Hematopoietic multipotent progenitor cell treated with erythropoietin and hydrocortisone succinate and interleukin-3 and kit ligand, for 17 days (in vitro differentiated cells): ENCODE measurements around the gene CCDC43.
"Not testable (repeated sequence)": the region's sequence is repeated elsewhere in the genome, so short reads cannot be mapped to it uniquely, and the experiment has no call there.

Source experiments
- DNase-seq: peaks from one replicate; pipeline ENCODE4 v3.0.0-alpha.2; 2015; ENCODE audit warnings: low spot score

The CCDC43 gene

GRCh38 chr17:44666006-44666405 lies 23.6 kb downstream of the CCDC43 start:
- DNase-seq = no peak

- no peak for DNase-seq
Observed at GRCh38 chr17:44664867-44665266, 24.7 kb downstream of the CCDC43 start.

DNA sequence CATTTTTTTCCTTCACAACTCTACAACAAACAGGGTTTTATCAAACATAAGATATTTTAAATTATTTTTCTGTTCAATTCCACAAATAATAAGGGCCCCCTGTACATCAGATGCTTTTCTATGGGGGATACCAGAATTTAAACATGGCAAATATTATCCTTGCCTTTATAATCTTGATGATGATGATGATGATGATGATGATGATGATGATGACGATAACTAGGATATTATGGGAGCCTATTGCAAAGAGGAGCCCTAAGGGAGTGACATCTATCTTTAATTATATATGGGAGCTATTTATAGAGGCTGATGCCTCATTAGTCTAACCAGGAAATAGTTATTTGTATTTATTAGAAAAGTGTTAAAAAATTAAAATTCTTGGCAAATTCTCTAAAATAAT lies 26.5 kb downstream of the CCDC43 start:
- no peak for DNase-seq

GRCh38 chr17:44661835-44662234 lies 27.7 kb downstream of the CCDC43 start:
- no peak for DNase-seq

DNA sequence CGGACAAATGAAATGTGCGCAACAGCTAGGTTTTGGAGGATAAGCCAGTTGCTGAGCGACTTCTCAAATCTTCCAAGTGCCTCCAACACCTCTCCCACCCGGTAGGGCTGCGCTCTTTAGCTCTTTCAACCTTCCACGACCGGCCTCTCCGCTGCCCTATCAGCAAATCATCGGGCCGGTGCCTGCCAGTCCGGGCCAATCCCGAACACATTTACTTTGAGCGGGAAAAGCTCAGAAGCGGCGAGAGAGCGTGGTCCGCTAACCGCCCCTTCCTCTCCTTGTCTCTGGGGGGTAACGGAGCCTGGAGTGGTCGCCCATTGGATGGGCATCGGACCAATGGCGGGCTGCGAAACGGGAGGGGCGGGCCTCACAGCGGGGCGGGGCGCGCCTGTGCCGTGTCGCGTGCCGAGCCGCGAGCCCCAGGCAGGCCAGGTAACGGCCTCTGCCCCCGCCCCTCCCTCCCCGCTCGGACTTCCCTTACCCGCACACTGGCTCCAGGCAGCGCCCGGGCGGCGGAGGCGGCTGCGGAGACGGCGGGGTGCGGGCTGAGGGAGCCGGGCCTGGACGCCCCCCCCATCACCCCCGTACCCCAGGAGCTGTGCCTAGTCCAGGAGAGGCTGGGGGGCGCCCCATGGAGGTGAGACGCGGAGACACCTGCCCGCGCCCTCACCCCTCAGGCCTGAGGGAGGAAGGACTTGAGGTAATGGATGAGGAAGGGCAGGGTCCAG lies 33.4 kb downstream of the CCDC43 start, which contains the start of gene MEIOC:
Gene MEIOC (plus strand): TSS at position 486 of the 728 bp plus-strand sequence. CDS start 146 bp downstream, at position 632.
- DNase-seq = no peak

GRCh38 chr17:44653954-44654353 lies 35.6 kb downstream of the CCDC43 start:
- no peak for DNase-seq

GRCh38 chr17:44653384-44653783 lies 36.2 kb downstream of the CCDC43 start:
- no peak for DNase-seq

DNA sequence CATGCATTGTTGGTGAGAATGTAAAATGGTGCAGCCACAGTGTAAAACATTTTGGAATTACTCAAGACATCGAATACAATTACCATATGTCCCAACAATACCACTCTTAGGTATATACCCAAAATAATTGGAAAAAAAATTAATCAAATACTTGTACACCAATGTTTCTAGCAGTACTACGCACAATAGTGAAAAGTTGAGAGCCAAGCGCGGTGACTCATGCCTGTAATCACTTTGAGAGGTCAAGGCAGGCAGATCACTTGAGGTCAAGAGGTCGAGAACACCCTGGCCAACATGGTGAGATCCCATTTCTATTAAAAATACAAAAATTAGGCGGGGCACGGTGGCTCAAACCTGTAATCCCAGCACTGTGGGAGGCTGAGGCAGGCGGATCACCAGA lies 36.8 kb downstream of the CCDC43 start:
- no peak for DNase-seq

DNA sequence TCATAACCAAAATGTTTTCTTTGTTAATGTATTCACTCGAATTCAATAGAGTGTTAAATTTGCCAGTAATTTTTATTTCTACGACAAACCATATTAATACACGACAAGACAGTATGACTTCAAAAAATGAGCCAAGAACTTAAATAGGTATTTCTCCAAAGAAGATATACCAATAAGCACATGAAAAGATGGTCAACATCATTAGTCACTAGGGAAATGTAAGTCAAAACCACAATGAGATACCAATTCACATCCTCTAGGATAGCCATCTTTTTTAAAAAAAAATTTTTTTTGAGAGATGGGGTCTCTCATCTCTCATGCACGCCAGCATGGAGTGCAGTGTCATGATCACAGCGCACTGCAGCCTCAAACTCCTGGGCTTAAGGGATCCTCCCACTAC lies 38.3 kb downstream of the CCDC43 start:
- DNase-seq = no peak

- no peak for DNase-seq
Observed at GRCh38 chr17:44648963-44649362, 40.6 kb downstream of the CCDC43 start.

GRCh38 chr17:44647736-44648135 lies 41.8 kb downstream of the CCDC43 start:
- no peak for DNase-seq

DNA sequence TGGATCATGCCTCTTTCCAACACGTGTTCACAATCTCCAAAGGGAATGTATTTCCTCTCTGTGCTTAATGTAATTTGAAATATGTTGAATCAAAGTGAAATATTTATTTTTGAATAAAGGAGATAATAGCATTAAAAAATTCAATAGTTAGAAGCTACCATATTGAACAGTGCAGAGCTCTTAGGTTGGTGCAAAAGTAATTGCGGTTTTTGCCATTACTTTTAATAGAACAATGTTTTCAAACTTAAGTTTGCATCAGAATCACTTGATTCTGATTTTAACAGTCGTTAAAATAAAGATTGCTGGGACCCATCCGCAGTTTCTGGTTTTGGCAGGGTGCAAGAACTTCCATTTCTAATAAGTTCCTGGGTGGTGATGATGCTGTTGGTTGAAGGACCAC lies 43.3 kb downstream of the CCDC43 start:
- no peak for DNase-seq

GRCh38 chr17:44645341-44645740 lies 44.2 kb downstream of the CCDC43 start:
- DNase-seq = no peak

- DNase-seq = no peak
Observed at GRCh38 chr17:44642834-44643233, 46.7 kb downstream of the CCDC43 start.

DNA sequence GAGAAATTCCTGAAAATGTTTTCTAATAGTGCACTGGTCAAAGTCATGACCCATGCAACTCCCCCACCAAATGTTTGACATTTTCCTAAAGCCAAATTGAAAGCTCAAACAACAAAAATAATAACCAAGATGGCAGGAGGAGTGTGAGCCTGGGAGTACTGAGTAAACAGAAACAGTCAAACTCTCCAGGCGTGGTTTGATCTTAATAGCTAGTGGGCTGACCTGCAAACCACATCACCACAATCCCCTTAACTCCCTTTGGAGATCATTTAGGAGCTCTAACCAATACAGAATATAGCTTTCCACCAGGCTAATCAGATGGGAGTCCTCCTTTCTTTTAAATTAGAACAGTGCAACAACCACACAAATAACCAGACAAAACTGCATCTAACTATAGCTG lies 52.5 kb downstream of the CCDC43 start:
- DNase-seq = no peak

GRCh38 chr17:44636562-44636961 lies 53.0 kb downstream of the CCDC43 start:
- DNase-seq = no peak

DNA sequence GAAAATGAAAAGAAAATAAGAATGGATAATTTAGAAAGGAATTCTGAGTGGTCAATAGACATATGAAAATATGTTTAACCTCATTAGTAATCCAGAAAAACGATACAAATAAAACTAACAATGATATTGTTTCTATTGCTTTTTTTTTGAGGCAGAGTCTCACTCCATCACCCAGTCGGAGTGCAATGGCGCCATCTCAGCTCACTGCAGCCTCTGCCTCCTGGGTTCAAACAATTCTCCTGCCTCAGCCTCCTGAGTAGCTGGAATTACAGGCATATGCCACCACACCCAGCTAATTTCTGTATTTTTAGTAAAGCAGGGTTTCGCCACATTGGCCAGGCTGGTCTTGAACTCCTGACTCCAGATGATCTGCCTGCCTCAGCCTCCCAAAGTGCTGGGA lies 55.2 kb downstream of the CCDC43 start:
- DNase-seq = not testable (repeated sequence)

- DNase-seq = no peak
Observed at GRCh38 chr17:44633998-44634397, 55.6 kb downstream of the CCDC43 start.

DNA sequence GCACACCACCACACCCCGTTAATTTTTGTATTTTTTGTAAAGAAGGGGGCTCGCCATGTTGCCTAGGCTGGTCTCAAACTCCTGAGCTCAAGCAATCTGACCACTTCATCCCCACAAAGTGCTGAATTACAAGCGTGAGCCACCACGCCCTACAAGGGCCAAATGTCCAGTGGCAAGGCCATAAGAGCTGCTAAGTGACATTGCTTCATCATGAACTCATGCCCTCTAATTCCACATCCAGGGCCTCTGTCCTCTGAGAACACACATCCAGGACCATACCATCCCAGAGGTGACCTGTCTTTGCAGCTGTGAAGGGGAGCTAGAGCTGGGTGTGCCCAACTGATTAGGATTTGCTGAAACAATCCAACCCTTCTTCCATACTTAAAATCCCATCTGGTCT lies 58.9 kb downstream of the CCDC43 start:
- no peak for DNase-seq

DNA sequence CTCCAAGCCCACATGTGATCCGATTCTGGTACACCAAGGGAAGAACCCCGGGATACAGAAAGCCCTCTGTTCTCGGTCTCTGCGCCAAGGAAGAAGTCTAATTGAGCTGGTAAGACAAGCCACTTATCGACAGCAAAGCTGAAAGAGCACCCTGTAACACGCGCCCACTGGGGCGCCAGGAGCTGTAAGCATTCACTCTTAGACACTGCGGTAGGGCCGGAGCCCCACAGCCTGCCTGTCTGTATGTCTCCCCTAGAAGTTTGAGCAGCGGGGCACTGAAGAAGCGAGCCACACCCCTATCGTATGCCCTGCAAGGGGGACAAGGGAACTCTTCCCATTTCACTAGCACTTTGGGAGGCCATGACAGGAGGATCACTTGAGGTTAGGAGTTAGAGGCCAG lies 60.3 kb downstream of the CCDC43 start:
- DNase-seq = no peak

GRCh38 chr17:44628243-44629188 lies 61.1 kb downstream of the CCDC43 start:
- no peak for DNase-seq

DNA sequence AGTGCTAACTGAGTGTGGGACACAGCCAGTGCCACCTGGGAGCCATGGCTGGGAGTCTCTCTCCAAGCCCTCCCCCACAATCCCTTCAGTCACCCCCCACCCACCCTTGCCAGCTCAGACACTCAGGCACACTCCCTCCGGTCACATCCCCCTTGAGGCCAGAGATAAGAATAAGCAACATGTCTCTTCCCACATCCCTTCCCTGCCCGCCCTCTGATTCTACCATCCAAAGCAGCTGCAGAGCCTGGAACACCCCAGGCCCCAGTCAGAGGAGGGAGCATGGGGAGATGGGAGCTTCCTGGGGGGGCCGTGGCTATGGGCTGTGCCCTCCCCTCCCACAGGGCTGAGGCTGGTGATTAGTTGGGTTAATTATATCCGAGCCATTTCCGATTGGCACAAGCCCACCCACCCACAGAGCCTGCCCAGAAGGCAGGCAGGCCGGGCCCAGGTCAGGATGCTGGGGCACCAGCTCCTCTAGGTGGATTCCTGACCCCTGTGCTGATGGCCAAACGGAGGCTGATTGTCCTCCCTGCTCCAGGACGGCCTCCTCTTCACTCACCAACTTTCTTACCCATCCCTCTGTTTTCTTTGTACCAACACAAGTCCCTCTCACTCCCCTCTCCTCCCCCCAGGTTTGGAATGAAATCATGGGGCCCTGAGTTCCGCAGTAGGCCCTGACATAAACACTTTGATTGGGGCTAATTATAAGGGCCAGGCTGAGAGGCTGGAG lies 61.9 kb downstream of the CCDC43 start:
- no peak for DNase-seq
